ENCODE results near the gene PNLIPRP1.

Gene PNLIPRP1

DNA sequence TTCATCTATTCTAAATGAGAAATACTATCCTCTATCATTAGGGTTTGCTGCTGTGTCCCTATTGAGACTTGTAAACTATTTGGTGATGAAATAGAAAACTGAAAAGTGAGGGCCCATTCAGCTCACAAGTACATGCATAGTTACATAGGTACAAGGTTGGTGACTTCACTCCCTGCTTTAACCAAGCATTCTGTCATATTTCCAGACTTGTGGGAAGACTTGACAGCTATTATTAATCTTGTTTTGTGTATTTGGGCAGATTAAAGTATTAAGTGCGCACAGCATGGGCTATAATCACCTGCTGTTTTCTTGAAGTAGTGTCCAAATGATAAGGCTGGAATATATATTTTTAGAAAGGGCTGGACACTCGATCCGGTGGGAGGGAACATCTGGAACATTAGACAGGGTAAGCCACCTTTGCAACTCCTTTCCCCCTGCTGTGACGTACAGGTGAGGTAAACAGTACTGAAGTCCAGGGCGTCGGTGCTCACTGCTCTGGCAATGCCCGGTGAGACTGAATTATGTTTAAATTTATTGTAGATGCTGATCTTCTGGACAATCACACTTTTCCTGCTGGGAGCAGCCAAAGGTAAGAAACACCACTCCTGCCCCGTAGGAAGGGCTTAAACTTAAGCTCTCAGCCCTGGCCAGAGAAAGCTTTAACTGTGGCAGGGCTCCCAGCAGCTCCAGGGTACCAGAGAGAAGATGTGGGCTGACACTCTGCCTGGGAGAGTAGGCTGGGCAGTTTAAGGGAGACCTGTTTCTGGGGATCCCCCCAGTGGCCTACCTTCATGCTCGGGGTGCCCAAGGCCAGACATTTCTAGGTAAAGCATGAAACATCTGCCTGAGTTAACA, at the start of gene PNLIPRP1:
Gene PNLIPRP1, plus strand, starts transcription at position 370 of the 855 bp plus-strand sequence. Its CDS starts 171 bp downstream, at position 541.
- DNase-seq (ENCODE audit: low spot score): no peak

DNA sequence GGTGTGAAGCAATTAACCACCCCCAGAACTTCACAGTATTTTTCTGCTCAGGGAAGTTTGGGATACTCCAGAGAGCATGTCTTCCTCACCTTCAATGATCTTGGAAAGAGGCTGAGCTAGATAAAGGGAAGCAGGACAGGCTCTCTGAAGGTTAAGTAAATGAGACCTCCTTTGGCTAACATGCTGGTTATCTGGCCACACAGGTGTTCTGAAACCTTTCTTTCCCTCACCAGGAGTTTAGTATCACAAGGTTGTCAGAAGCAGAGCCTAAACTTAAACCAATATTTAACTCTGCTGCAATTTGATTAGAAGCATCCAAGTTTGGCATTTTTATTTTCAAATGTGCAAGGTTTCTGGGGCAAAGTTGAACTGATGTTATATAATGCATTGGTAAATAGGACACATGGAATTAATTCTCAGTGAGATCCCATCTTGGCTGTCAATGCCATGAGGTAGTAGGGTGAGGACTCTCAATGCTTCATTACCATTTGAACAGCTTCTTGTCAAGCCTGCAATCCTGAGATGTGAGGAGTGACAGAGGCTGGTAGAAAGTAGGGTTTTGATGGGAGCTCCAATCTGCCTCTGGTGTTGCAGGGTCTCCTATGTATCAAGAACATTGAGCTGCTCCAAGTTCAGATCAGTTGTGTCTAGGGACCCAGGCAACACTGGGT, 48.6 kb upstream of the PNLIPRP1 start:
- no peak for DNase-seq (ENCODE audit: low spot score)

DNA sequence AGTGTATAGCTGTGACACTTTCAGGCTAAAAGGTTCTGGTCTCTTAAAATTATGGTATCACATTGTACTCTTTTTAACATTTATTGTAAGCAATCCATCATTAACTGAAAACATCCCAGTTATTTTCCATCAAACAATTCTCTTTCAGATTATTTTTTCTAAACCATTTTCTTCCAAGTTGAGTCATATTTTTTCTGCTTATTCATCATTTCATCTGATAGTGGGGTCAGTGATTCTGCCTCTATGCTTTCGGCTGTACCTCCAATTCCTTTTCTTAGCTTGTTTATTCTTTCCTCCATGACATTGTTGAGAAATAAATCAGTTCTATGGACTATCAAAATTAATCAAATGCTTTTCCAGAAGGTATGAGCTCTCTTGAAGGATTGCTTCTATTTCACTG, 45.6 kb upstream of the PNLIPRP1 start:
- DNase-seq (ENCODE audit: low spot score): no peak

DNA sequence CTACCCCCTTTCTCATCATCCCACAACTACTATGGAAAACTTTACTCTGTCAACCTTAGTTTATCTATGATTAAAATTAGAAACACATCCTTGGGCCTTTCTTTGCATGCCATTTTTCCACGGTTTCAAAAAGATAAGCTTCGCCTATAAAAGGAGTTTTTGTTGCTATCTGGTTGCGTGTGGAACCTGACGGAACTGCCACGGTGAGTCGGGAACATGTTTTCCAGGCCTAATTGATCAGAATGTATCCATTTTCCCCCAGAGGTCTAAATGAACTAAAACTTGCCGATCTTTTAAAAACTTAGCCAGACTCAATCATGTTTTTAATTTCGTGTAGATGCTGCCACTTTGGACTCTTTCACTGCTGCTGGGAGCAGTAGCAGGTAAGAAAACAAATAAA, 45.0 kb upstream of the PNLIPRP1 start, which contains the start of gene PNLIP:
Gene PNLIP, plus strand, starts transcription at position 176 of the 400 bp plus-strand sequence. Its CDS starts 162 bp downstream, at position 338.
- DNase-seq (ENCODE audit: low spot score): no peak

DNA sequence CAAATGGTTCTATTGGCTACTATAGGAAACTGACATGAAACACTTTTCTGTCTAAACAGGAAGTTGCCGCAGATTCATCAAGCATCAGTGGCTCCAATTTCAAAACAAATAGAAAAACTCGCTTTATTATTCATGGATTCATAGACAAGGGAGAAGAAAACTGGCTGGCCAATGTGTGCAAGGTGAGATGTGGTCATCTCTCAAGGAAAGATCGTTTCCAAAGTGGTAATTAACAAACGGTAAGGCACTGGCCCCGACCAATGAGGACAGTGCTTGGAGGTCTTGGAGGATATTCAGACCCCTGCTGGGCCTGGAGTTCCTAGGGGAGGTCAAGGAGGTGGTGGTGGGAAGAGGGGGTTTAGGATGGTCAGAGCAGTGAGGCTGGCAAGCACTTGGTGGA, 42.5 kb upstream of the PNLIPRP1 start:
- no peak for DNase-seq (ENCODE audit: low spot score)

DNA sequence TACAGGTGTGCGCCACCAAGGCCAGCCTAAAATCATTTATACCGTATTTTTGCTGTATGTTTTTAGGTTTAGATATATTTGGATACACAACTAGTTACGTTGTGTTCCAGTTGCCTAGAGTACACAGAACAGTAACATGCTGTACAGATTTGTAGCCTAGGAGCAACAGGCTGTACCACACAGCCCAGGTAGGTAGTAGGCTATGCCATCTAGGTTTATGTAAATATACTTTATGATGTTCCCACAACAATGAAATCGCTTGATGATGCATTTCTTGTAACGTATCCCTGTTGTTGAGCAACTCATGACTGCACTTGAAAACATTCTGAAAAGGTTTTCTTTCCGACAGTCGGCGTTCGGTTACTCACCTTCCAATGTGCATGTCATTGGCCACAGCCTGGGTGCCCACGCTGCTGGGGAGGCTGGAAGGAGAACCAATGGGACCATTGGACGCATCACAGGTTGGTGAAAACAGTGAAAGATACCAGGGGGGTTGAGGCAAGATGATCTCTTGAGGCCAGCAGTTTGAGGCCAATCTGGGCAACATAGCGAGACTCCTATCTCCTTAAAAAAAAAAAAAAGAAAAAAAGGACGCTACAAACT, 37.3 kb upstream of the PNLIPRP1 start:
- no peak for DNase-seq (ENCODE audit: low spot score)

DNA sequence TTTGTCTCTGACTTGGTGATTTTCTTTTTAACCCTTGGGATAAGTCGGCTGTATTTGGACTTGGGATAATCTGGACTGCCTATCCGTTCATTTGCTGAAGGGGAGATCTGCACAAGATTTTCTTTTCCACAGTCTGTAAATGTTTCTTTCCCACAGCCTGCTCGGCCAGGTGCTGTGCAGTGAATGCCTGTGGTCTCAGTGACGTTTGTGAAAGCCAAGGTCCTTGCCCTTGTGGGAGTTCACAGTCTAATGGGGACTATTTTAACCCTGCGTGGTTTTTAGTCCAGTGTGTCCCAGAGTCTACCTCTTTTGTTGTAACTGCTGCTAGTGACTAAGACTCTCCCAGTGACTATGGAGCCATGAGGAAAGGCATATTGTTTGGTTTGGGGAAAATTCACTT, 36.1 kb upstream of the PNLIPRP1 start:
- no peak for DNase-seq (ENCODE audit: low spot score)

DNA sequence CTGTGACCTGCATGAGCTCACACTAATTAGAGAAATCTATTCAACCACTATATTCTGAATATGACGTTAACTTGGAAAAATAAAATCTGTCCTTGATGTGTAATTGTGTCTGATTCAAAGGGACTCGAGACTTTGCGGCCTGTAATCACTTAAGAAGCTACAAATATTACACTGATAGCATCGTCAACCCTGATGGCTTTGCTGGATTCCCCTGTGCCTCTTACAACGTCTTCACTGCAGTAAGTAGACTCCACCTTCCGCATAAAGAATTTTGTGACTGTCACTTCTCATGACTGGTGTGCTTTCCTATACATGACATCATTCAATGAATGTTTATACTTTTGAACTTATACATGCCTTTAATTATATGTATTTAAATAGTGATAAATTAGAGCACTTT, 34.9 kb upstream of the PNLIPRP1 start:
- DNase-seq (ENCODE audit: low spot score): no peak

DNA sequence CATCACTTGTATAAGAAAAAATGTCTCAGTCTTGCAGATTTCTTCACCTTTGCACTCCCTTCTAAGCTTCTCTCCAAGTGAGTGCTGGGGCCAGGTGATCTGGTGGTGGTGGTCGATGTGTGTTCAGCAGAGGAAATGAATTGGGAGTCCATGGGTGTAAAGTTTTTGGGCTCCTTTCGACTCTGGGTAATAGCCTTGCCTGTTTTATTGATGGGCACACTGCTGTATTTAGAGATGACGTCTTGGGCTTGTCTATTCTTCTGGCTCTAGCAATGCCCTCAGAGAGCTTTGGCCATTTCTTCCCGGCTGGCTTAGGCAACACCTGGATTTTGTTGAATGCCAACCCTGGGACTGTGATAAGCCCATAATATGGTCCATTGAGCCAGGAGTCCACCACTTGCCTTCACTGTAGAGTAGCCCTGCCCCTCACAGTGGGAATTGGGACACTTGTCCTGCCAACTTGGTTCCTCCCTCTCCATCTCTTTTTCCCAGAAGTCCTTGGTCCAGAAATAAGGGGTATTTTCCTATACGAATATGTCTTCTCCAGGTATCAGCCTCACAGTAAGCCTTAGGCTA, 33.4 kb upstream of the PNLIPRP1 start:
- DNase-seq (ENCODE audit: low spot score): no peak

DNA sequence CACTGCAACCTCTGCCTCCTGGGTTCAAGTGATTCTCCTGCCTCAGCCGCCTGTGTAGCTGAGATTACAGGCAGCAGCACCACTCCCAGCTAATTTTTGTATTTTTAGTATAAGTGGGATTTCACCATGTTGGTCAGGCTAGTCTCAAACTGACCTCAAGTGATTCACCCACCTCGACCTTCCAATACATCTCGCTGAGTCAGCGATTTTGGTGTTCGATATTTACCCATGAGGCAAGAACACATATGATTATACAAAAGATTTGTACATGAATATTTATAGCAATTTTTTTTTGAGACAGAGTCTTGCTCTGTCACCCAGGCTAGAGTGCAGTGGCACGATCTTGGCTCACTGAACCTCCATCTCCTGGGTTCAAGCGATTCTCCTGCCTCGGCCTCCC, 25.2 kb upstream of the PNLIPRP1 start:
- DNase-seq (ENCODE audit: low spot score): no peak

DNA sequence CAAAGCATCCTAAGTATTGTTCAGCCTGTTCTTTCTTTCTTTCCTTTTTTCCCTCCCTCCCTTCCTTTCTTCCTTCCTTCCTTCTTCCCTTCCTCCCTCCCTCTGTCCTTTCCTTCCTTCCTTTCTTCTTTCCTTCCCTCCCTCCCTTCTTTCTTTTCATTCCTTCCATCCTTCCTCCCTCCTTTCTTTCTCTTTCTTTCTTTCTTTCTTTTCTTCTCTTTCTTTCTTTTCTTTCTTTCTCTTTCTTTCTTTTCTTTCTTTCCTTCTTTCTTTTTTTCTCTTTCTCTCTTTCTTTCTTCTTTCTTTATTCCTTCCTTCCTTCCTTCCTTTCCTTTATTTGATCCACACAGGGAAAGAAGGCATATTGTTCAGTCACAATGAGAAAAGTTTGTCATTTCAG, 23.8 kb upstream of the PNLIPRP1 start:
- no peak for DNase-seq (ENCODE audit: low spot score)

DNA sequence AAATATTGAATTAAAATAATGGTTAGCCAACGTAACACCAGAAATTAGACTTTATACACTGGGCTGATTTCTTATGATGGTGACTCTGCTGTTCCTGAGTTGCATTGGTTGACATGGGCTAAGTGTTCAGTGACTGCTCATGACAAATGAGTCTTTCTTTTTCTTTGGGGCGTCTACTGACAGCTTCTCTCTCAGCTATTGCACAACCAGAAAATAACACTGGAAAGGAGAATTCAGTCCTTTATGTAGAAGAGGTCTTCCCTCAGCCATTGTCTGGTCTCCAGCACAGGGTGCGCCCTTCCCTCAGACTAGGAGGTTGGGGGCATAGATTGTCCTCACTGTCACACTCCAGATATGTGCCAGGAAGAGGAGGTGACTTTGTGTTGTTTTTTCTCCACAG, 23.4 kb upstream of the PNLIPRP1 start:
- no peak for DNase-seq (ENCODE audit: low spot score)

DNA sequence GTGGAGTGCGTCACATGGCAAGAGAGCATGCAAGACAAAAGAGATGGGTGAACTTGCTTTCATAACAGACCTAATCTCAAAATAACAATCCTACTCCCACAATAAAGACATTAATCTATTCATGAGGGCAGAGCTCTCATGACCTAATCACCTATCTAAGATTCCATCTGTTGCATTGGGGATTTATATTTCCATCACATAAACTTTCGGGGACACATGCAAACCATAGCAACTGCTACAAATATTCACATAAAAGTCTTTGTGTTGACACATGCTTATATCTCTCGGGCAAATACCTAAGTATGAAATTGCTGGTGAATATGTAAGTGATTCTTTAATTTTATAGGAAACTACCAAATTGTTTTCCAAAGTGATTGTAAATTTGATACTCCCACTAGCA, 16.0 kb upstream of the PNLIPRP1 start:
- no peak for DNase-seq (ENCODE audit: low spot score)

DNA sequence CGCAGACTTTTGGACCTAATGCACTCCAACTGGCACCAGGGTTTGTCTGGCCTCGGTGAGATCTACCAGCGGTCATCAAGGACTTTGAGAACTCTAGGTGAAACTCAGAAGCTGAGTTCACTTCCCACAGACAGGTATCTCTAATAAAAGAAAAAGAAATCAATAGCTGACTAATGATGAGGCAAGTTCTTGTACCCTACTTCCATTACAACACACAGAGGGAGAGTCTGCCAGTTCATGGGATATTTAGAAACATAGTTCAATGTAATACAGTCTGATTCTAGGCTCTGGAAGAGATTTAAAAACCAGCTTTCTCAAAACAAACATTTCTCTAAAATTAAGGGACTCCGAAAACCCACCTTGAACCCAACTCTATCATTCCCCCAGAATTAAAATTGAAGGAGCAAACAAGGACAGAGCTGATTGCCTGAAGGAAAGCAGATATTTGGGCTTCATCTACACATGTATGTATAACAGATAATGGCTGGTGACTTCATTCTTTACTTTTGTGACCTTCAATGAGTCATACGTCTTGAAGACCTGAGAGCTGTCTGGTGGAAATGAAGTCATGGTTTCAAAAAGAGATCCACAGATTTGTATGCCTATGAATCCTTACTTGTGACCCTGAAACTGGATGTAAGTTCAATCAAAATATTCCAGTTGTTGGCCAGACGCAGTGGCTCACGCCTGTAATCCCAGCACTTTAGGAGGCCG, 2.7 kb upstream of the PNLIPRP1 start:
- DNase-seq (ENCODE audit: low spot score): no peak

DNA sequence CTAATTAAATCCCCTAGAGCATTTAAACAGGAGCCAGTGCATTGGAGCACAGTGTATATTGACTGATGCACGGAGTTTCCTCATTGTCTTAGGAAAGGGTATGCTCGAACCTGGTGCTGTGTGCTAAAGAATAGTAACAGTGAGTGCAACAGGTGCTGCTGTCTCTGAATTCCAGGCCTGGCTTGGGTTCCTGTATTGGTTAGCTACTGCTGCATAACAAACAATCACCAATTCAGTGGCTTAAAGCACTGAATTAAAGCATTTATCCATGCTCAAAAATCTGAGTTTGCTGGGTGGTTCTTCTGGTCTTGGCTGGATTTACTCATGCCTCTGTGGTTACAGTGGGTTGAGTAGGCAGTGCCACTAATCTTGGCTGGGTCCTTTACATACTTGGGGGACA, 1.8 kb upstream of the PNLIPRP1 start:
- no peak for DNase-seq (ENCODE audit: low spot score)

DNA sequence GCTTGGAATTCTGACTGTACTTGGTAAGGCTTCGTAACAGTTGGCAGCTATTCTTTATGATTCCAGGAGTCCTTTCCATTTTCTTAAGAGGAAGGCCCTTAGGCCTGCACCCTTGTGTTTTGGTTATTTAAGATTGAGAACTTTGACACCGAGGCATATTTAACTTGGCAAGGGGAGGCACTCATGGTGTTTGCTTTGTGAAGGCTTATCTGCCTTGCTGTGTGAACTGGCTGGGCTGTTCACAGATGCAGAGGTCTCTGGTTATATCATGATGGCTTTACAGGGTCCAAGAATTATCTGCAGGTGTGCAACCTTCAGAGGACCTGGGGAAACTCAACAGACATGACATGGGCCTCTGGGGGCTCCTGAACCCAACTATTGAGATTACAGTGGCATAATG, 833 bp upstream of the PNLIPRP1 start:
- no peak for DNase-seq (ENCODE audit: low spot score)

DNA sequence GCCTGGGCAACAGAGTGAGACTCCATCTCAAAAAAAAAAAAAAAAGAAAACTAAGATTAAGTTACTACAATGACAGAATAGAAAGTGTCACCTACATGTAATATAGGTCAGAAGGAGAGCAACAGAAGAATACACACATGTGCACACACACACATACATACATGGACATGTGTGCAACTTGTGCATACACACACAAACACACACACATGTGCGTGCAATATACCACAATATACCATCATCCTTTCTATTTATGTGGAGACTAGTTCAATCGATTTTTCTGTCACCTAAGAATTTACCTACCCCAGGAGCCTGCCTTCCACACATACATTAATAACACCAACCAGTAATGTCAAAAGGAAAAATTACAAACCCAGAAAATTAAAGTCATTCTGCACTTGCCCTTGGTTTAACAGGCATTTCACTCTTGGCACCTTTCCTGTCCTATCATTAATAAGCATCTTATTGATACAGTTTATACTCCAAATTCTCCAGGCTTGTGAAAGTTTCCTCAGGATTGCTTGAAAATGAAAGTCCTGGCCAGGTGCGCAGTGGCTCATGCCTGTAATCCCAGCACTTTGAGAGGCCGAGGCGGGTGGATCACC, 2.5 kb downstream of the PNLIPRP1 start:
- DNase-seq (ENCODE audit: low spot score): no peak

DNA sequence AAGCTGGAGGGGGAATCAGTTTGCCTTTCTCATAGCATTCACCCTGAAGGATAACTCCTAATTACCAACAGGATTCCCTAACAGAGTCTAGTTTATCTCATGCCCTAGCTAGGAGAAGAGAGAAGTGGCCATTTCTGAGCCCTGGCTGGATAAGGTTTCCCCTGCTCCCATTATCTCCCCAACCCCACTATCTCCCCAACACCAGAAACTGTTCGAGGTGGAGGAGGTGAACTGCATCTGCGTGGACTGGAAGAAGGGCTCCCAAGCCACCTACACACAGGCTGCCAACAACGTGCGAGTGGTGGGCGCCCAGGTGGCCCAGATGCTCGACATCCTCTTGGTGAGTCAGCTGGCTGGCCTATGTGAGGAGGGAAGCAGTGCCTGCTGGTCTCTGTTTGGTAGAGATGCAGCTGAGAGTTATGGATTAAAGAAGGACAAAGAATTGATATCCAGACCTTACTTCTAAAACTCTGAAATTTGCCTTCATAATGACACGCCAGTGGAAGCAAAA, 3.8 kb downstream of the PNLIPRP1 start:
- no peak for DNase-seq (ENCODE audit: low spot score)

DNA sequence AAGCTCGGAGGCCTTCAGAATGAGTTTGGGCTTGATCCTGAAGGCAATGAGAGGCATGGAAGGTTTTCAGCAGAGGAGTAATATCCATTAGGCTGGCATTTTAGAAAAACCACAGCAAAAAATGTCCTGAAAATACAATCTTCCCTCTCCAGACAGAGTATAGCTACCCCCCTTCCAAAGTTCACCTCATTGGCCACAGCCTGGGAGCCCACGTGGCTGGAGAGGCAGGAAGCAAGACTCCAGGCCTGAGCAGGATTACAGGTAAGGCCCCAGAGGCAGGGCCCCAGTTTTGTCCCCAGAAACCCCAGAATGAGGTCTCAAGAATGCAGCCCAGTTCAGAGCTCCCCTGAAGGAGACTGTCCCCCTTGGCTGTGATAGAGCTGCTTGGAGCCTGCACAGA, 5.3 kb downstream of the PNLIPRP1 start:
- no peak for DNase-seq (ENCODE audit: low spot score)

DNA sequence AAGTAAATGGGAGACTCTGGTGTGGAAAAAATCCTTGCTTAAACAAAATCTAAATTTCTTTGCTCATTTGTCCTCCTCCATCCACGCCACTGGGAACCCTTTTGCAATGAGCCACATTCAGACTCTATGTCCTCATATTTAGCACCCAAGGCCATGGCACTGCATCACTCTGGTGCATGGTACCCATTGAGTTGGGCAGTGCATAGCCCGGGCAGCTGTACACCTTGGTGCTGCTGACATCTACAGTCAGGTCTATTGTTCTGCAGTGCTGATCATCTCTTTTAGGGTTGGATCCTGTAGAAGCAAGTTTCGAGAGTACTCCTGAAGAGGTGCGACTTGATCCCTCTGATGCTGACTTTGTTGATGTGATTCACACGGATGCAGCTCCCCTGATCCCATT, 6.8 kb downstream of the PNLIPRP1 start:
- no peak for DNase-seq (ENCODE audit: low spot score)

DNA sequence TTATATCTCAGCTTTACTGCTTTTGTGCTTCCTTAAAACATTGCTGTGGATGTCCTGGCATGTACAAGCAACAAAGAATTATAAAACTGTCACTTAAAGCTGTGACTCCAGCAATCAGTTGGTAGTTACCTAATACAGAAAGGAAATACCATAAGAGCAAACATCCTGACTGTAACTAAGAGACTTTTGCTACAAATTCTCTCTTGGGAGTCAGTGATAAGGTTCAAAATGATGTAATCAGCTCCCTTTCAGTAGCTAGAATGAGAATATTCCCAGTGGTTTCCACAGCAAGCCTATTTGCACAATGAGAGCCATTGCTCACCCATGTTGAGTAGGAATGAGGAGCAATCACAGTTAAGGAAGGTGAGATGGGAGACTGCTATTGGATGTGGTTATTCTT, 7.6 kb downstream of the PNLIPRP1 start:
- DNase-seq (ENCODE audit: low spot score): no peak

Data from AG20443 (cell line).